ACHN (cell line): ENCODE results near the gene ROCK2.
"Not testable (repeated sequence)": the region's sequence is repeated elsewhere in the genome, so short reads cannot be mapped to it uniquely, and the experiment has no call there.

Source experiments
- DNase-seq: peaks from one replicate; pipeline ENCODE4 v3.0.0-alpha.2; 2015
- in situ Hi-C: cut with HindIII; loops from 2 replicates; pipeline ENCODE4 v1.10.0; 2017; ENCODE audit warnings: low sequenced_read_pairs, low pct_ligation_motif_present, low pct_unique_long_range_greater_than_20kb

ROCK2 gene

DNA sequence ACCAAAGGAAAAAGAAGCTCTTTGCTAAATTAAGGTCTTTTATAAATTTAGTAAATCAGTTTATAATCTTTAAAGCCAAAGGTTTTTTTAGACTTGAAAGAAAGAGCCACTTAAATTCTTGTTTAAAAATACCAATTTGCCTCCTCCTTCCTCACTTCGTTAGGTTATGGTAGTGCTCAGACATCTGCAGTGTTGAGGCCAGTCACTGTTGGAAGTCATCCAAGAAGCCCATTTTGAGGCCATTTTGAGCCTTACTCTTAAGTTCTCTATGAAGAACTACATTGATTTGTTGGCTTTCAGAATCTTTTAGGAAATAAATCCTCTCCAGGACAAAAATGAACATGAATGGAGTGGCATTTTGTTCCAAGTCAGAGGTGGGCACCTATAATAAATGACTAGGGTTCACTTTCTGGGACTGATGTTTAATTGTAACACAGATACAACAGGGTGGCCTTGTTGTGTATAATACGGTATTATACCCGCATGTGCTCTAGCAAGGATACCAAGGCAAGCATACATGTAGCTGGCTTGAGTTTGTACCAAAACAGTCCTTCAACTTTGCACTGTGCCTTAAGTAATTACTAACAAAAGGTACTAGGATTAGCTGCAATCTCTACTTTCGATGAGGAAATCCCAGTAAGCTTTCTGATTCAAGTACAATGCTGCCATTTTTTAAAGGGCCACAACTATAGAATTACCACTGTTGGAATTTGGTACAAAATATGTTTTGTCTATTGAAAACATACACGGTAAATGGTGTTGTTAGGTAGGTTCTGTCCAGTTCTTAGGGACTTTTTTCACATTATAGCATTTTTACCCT lies 166.4 kb downstream of the ROCK2 start:
- in situ Hi-C loops, result no loop called here
- no peak for DNase-seq

- in situ Hi-C loops, result no loop called here
- no peak for DNase-seq
Measured at GRCh38 chr2:11175293-11175795, 169.1 kb downstream of the ROCK2 start.

DNA sequence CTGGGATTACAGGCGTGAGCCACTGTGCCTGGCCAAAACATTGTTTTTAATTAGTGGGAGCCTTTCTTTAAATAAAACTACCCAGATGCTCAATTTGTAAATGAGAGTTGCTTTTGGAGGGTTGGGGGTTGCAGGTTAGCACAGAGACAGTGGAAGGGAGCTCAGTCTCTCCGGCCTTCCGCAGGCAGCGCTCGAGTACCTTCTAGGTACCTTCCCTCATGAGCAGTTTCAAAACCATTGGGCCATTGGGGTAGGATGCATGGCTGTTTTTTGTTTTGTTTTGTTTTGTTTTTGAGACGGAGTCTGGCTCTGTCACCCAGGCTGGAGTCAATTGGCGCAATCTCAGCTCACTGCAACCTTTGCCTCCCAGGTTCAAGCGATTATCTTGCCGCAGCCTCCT lies 170.2 kb downstream of the ROCK2 start:
- no peak for DNase-seq
- in situ Hi-C loops, result no loop called here

- in situ Hi-C loops, result no loop called here
- no peak for DNase-seq
Measured at GRCh38 chr2:11169333-11169732, 175.1 kb downstream of the ROCK2 start.

GRCh38 chr2:11168488-11168887 lies 175.9 kb downstream of the ROCK2 start:
- in situ Hi-C loops, result no loop called here
- DNase-seq, result no peak

DNA sequence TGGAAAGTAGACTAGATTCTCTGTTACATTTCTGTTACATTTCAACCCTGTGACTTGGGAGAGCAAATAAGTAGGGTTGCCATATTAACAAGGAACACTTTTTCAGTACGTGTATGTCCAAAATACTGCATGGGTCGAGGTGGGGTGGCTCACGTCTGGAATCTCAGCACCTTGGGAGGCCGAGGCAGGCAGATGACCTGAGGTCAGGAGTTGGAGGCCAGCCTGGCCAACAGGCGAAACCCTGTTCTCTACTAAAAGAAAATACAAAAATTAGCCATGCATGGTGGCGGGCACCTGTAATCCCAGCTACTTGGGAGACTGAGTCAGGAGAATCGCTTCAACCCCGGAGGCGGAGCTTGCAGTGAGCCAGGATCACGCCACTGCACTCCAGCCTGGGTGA lies 178.0 kb downstream of the ROCK2 start:
- DNase-seq, result no peak
- in situ Hi-C loops, result no loop called here

DNA sequence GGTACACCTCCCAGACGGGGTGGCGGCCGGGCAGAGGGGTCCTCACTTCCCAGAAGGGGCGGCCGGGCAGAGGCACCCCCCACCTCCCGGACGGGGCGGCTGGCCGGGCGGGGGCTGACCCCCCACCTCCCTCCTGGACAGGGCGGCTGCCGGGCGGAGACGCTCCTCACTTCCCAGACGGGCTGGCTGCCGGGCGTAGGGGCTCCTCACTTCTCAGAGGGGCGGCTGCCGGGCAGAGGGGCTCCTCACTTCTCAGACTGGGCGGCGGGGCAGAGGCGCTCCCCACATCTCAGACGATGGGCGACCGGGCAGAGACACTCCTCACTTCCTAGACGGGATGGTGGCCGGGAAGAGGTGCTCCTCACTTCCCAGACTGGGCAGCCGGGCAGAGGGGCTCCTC lies 179.4 kb downstream of the ROCK2 start:
- in situ Hi-C loops, result not testable (repeated sequence)

GRCh38 chr2:11163439-11164317 lies 180.8 kb downstream of the ROCK2 start:
- no peak for DNase-seq
- in situ Hi-C loops, result no loop called here

More for the DNA sequence above, 179.4 kb downstream of the ROCK2 start:
- DNase-seq, result not testable (repeated sequence)

DNA sequence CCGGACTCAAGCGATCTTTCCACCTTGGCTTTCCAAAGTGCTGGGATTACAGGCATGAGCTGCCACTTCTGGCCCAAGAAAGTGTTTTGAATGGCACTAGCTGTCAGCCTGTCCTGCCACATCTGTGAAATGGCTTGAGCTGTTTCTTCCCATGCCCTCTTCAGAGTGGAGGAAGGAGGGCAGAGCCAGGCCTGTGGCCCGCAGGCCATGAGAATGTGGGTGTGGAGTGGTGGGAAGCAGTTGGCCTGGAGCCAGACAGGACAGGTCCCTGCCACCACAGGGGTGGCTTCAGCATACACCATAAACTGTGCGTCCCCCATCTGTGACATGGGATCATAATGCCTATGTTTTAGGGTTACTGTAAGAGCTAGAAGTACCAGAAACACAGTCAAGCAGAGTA lies 182.7 kb downstream of the ROCK2 start:
- in situ Hi-C loops, result no loop called here
- DNase-seq, result no peak

- DNase-seq, result no peak
- in situ Hi-C loops, result no loop called here
Measured at GRCh38 chr2:11160731-11161455, 183.5 kb downstream of the ROCK2 start.

- no peak for DNase-seq
- in situ Hi-C loops, result no loop called here
Measured at GRCh38 chr2:11160256-11160655, 184.2 kb downstream of the ROCK2 start.

- in situ Hi-C loops, result no loop called here
- no peak for DNase-seq
Measured at GRCh38 chr2:11159574-11160170, 184.8 kb downstream of the ROCK2 start.

GRCh38 chr2:11158916-11159573 lies 185.4 kb downstream of the ROCK2 start:
- no peak for DNase-seq
- in situ Hi-C loops, result no loop called here

- in situ Hi-C loops, result no loop called here
- DNase-seq, result no peak
Measured at GRCh38 chr2:11157731-11158130, 186.7 kb downstream of the ROCK2 start.

DNA sequence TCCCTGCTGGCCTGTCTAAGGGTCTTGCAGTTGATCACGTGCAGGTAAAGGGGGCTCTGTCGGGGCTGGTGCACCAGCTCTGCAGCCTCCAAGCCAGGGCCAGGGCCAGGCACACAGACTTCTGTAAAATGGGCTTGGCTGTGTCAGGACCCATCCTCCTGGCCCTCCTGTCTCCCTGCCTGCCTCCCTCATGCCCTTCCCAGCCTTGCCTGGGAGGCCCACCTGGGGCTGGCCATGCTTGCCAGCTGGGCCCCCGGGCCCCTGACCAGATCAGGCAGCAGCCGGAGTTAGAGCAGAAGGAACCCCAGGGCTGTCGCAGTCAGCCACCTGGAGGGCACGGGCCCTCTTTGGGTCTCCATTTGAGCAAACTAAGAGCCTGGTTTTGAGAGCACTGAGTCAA lies 187.1 kb downstream of the ROCK2 start:
- in situ Hi-C loops, result no loop called here

GRCh38 chr2:11156396-11157075 lies 187.9 kb downstream of the ROCK2 start:
- in situ Hi-C loops, result no loop called here
- no peak for DNase-seq

More for the DNA sequence above, 187.1 kb downstream of the ROCK2 start:
- no peak for DNase-seq

DNA sequence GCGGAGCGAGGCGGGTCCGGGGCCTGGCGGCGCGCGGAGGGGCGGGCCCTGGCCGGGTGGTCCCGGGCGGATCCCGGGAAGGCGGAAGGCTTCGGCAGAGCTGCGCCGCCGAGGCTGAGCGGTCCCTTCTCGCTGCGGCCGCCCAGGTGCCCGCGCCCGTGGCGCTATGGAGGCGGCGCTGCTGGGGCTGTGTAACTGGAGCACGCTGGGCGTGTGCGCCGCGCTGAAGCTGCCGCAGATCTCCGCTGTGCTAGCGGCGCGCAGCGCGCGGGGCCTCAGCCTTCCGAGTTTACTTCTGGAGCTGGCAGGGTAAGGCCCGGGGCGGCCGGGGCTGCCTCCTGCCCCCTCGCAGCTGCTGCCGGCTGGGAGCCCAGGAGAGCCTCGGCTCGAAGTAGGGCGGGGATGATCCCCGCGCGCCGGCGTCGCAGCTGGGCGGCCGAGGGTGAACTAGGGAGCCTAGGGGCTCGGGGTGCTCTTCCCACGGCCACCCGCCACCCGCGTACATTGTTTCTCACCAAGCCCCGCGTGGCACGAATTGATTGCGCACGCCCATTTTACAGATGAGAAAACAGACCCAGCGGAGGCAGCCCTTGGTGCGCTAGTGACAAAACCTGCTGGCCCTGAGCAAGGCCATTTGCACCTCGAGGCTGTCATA lies 188.9 kb downstream of the ROCK2 start, which contains the start of gene SLC66A3:
Gene SLC66A3, plus strand, starts transcription at position 87 of the 655 bp plus-strand sequence. Its CDS starts 80 bp downstream, at position 167.
- DNase-seq, result peak; percentile 91
- in situ Hi-C loops, result no loop called here
